SK-N-SH treated with all-trans-retinoic acid at 6 μM for 48 hours (cell line): ENCODE measurements around the gene DCTD.

Experiments used
- ATAC-seq: fragments of 200-7000 bp; cut with Tn5 transposase; 3 replicates; pipeline ENCODE4 v1.9.1; 2020; ENCODE audit warnings: mild to moderate bottlenecking, moderate library complexity
- ARNTL ChIP-seq: fragments of 450-650 bp; formaldehyde crosslinking; IDR thresholded peaks from 2 replicates; pipeline ENCODE4 v1.5.0; 2020; ENCODE audit warnings: low read depth, mild to moderate bottlenecking, moderate library complexity, borderline replicate concordance
- BACH2 ChIP-seq: fragments of 250-450 bp; sonication (Bioruptor Pico); IDR thresholded peaks from 2 replicates; pipeline ENCODE4 v1.9.0; 2021; ENCODE audit warnings: mild to moderate bottlenecking, borderline replicate concordance
- CSDC2 ChIP-seq: fragments of 250-450 bp; sonication (Bioruptor Pico); IDR thresholded peaks from 2 replicates; pipeline ENCODE4 v1.5.0; 2020; ENCODE audit warnings: mild to moderate bottlenecking, moderate library complexity
- ESRRG ChIP-seq: fragments of 250-450 bp; sonication (Bioruptor Pico); IDR thresholded peaks from 2 replicates; pipeline ENCODE4 v1.6.1; 2021; ENCODE audit warnings: mild to moderate bottlenecking
- GLIS3 ChIP-seq: fragments of 250-450 bp; sonication (Bioruptor Pico); IDR thresholded peaks from 2 replicates; pipeline ENCODE4 v1.5.0; 2020; ENCODE audit warnings: mild to moderate bottlenecking, moderate library complexity
- ISL1 ChIP-seq: fragments of 250-450 bp; sonication (Bioruptor Pico); IDR thresholded peaks from 2 replicates; pipeline ENCODE4 v2.1.2; 2022; ENCODE audit warnings: mild to moderate bottlenecking, moderate library complexity
- OSR1 ChIP-seq: fragments of 250-450 bp; sonication (Bioruptor Pico); IDR thresholded peaks from 2 replicates; pipeline ENCODE4 v1.8.0; 2022; ENCODE audit warnings: moderate library complexity, mild to moderate bottlenecking, inconsistent platforms
- PPARA ChIP-seq: fragments of 250-450 bp; sonication (Bioruptor Pico); IDR thresholded peaks from 2 replicates; pipeline ENCODE4 v1.5.0; 2020; ENCODE audit warnings: mild to moderate bottlenecking, borderline replicate concordance
- RARB ChIP-seq: fragments of 250-450 bp; sonication (Bioruptor Pico); IDR thresholded peaks from 2 replicates; pipeline ENCODE4 v1.8.0; 2021; ENCODE audit warnings: mild to moderate bottlenecking, moderate library complexity
- SNAI2 ChIP-seq: fragments of 250-450 bp; sonication (Bioruptor Pico); IDR thresholded peaks from 2 replicates; pipeline ENCODE4 v1.5.0; 2020; ENCODE audit warnings: mild to moderate bottlenecking, moderate library complexity
- TCF4 ChIP-seq: fragments of 250-450 bp; sonication (Bioruptor Pico); IDR thresholded peaks from 2 replicates; pipeline ENCODE4 v1.8.0; 2021; ENCODE audit warnings: mild to moderate bottlenecking, moderate library complexity, borderline replicate concordance
- TOX ChIP-seq: fragments of 250-450 bp; sonication (Bioruptor Pico); IDR thresholded peaks from 2 replicates; pipeline ENCODE4 v1.8.0; 2021; ENCODE audit warnings: mild to moderate bottlenecking, moderate library complexity, borderline replicate concordance
- ZC3H10 ChIP-seq: fragments of 250-450 bp; sonication (Bioruptor Pico); IDR thresholded peaks from 2 replicates; pipeline ENCODE4 v1.5.1; 2021; ENCODE audit warnings: mild to moderate bottlenecking, moderate library complexity
- ZFP3 ChIP-seq: fragments of 250-450 bp; sonication (Bioruptor Pico); IDR thresholded peaks from 2 replicates; pipeline ENCODE4 v1.5.0; 2020; ENCODE audit warnings: mild to moderate bottlenecking, moderate library complexity
- ZFP30 ChIP-seq: fragments of 450-650 bp; formaldehyde crosslinking; IDR thresholded peaks from 2 replicates; pipeline ENCODE4 v1.5.0; 2022; ENCODE audit warnings: mild to moderate bottlenecking, moderate library complexity
- ZNF565 ChIP-seq: fragments of 450-650 bp; formaldehyde crosslinking; conservative IDR thresholded peaks from 2 replicates; pipeline ENCODE4 v1.5.0; 2020; ENCODE audit warnings: low read depth, mild to moderate bottlenecking, moderate library complexity
- ZNF70 ChIP-seq: fragments of 450-650 bp; formaldehyde crosslinking; IDR thresholded peaks from 2 replicates; pipeline ENCODE4 v1.5.0; 2020; ENCODE audit warnings: mild to moderate bottlenecking, moderate library complexity
- ZNF8 ChIP-seq: fragments of 450-650 bp; formaldehyde crosslinking; IDR thresholded peaks from 2 replicates; pipeline ENCODE4 v1.5.0; 2020; ENCODE audit warnings: mild to moderate bottlenecking, moderate library complexity
- TF ChIP-seq, protein P1 (sequence below): fragments of 250-450 bp; sonication (Bioruptor Pico); IDR thresholded peaks from 2 replicates; pipeline ENCODE4 v1.5.1; 2021; ENCODE audit warnings: mild to moderate bottlenecking, moderate library complexity
- TF ChIP-seq, protein P2 (sequence below): fragments of 250-450 bp; sonication (Bioruptor Pico); IDR thresholded peaks from 2 replicates; pipeline ENCODE4 v1.5.0; 2020; ENCODE audit warnings: mild to moderate bottlenecking, moderate library complexity
- TF ChIP-seq, protein P3 (sequence below): fragments of 250-450 bp; sonication (Bioruptor Pico); IDR thresholded peaks from 2 replicates; pipeline ENCODE4 v1.8.0; 2020; ENCODE audit warnings: mild to moderate bottlenecking, moderate library complexity, borderline replicate concordance
- TF ChIP-seq, protein P4 (sequence below): fragments of 250-450 bp; sonication (Bioruptor Pico); IDR thresholded peaks from 2 replicates; pipeline ENCODE4 v1.5.1; 2020; ENCODE audit warnings: low read depth, mild to moderate bottlenecking, moderate library complexity
- TF ChIP-seq, protein P5 (sequence below): fragments of 250-450 bp; sonication (Bioruptor Pico); IDR thresholded peaks from 2 replicates; pipeline ENCODE4 v1.8.0; 2021; ENCODE audit warnings: low read depth, mild to moderate bottlenecking, moderate library complexity, borderline replicate concordance

DCTD gene

DNA sequence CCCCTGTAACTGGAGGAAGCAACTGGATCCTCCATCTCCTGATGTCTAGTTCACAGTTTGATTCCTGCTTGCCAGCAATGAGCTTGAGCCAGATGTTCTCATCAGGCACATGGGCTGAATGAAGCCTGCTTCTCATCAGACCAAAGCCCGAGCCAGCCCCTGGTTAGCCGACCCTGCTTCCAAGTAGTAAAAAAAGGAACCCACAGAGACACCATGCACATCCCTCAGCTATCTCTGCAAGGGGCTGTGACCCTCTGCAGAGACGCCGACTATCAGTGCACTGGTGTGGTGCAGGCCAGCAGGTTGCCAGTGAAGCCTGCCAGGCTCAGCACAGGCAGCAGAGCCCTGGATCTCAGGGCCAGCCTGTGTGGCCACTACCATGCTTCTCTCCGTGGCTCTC, 2.8 kb downstream of the DCTD start:
- ATAC-seq = no peak
- TF ChIP-seq BACH2 = no peak
- TF ChIP-seq, protein P1, sequence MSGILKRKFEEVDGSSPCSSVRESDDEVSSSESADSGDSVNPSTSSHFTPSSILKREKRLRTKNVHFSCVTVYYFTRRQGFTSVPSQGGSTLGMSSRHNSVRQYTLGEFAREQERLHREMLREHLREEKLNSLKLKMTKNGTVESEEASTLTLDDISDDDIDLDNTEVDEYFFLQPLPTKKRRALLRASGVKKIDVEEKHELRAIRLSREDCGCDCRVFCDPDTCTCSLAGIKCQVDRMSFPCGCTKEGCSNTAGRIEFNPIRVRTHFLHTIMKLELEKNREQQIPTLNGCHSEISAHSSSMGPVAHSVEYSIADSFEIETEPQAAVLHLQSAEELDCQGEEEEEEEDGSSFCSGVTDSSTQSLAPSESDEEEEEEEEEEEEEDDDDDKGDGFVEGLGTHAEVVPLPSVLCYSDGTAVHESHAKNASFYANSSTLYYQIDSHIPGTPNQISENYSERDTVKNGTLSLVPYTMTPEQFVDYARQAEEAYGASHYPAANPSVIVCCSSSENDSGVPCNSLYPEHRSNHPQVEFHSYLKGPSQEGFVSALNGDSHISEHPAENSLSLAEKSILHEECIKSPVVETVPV (CRISPR knock-in tag) = no peak
- TF ChIP-seq SNAI2 (CRISPR knock-in tag) = no peak
- TF ChIP-seq ZFP3 (CRISPR knock-in tag) = no peak

DNA sequence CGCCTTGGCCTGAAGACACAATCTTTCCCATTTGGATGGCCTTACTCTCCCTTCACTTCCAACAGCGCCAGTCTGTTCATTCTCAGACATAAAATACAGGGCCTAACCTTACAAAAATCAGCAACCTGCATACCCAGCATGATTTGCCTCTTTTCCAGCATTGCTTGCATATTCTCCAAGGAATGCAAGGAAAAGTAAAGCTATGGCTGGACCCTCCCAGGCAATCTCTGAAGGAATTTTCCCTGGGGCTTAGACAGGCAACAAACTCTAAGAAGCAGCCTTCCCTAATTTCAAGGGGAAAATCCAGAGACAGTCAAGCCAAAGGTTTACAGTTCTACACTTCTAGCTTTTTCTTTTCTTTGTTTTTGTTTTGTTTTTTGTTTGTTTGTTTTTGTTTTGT, 3.6 kb downstream of the DCTD start:
- TF ChIP-seq ZNF565 (CRISPR knock-in tag) (no peak), RARB (CRISPR knock-in tag) (no peak), ZFP30 (no peak), TOX (CRISPR knock-in tag) (no peak), BACH2 (no peak), OSR1 (CRISPR knock-in tag) (no peak), ARNTL (CRISPR knock-in tag) (no peak), ZNF70 (CRISPR knock-in tag) (no peak), CSDC2 (CRISPR knock-in tag) (no peak), ISL1 (CRISPR knock-in tag) (no peak), TCF4 (CRISPR knock-in tag) (no peak), PPARA (CRISPR knock-in tag) (no peak), ZNF8 (CRISPR knock-in tag) (no peak), ZFP3 (CRISPR knock-in tag) (no peak), ZC3H10 (CRISPR knock-in tag) (no peak), GLIS3 (no peak), ESRRG (no peak)
- TF ChIP-seq, protein P2, sequence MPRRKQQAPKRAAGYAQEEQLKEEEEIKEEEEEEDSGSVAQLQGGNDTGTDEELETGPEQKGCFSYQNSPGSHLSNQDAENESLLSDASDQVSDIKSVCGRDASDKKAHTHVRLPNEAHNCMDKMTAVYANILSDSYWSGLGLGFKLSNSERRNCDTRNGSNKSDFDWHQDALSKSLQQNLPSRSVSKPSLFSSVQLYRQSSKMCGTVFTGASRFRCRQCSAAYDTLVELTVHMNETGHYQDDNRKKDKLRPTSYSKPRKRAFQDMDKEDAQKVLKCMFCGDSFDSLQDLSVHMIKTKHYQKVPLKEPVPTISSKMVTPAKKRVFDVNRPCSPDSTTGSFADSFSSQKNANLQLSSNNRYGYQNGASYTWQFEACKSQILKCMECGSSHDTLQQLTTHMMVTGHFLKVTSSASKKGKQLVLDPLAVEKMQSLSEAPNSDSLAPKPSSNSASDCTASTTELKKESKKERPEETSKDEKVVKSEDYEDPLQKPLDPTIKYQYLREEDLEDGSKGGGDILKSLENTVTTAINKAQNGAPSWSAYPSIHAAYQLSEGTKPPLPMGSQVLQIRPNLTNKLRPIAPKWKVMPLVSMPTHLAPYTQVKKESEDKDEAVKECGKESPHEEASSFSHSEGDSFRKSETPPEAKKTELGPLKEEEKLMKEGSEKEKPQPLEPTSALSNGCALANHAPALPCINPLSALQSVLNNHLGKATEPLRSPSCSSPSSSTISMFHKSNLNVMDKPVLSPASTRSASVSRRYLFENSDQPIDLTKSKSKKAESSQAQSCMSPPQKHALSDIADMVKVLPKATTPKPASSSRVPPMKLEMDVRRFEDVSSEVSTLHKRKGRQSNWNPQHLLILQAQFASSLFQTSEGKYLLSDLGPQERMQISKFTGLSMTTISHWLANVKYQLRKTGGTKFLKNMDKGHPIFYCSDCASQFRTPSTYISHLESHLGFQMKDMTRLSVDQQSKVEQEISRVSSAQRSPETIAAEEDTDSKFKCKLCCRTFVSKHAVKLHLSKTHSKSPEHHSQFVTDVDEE = no peak
- TF ChIP-seq, protein P3, sequence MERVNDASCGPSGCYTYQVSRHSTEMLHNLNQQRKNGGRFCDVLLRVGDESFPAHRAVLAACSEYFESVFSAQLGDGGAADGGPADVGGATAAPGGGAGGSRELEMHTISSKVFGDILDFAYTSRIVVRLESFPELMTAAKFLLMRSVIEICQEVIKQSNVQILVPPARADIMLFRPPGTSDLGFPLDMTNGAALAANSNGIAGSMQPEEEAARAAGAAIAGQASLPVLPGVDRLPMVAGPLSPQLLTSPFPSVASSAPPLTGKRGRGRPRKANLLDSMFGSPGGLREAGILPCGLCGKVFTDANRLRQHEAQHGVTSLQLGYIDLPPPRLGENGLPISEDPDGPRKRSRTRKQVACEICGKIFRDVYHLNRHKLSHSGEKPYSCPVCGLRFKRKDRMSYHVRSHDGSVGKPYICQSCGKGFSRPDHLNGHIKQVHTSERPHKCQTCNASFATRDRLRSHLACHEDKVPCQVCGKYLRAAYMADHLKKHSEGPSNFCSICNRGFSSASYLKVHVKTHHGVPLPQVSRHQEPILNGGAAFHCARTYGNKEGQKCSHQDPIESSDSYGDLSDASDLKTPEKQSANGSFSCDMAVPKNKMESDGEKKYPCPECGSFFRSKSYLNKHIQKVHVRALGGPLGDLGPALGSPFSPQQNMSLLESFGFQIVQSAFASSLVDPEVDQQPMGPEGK (CRISPR knock-in tag) = no peak
- TF ChIP-seq, protein P4, sequence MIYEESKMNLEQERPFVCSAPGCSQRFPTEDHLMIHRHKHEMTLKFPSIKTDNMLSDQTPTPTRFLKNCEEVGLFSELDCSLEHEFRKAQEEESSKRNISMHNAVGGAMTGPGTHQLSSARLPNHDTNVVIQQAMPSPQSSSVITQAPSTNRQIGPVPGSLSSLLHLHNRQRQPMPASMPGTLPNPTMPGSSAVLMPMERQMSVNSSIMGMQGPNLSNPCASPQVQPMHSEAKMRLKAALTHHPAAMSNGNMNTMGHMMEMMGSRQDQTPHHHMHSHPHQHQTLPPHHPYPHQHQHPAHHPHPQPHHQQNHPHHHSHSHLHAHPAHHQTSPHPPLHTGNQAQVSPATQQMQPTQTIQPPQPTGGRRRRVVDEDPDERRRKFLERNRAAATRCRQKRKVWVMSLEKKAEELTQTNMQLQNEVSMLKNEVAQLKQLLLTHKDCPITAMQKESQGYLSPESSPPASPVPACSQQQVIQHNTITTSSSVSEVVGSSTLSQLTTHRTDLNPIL (CRISPR knock-in tag) = no peak
- TF ChIP-seq, all 23 proteins: peak for 0
- no peak for ATAC-seq

DNA sequence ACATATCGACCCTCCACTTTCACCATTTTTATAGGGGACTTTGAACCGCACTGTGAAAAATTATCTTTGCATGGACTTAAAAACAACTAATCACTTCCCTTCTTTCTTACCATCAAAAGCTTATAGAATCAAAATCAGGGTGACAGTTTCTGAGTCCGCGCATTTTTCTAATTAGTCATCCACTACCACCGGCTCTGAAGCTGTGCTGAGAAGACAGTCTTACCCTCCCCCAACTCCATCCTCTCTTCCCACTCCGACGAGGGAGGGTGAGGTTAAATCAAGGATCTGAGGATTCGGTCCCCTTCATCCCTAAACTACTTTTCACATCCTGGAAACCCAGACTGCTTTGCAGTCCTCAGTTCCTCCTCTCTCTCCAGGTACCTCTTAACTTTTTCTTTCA, 4.2 kb downstream of the DCTD start:
- TF ChIP-seq CSDC2 (CRISPR knock-in tag) (no peak), ZNF8 (CRISPR knock-in tag) (no peak), ISL1 (CRISPR knock-in tag) (no peak), ZNF70 (CRISPR knock-in tag) (no peak), ZFP3 (CRISPR knock-in tag) (no peak), ZFP30 (no peak), BACH2 (no peak), ZNF565 (CRISPR knock-in tag) (no peak), PPARA (CRISPR knock-in tag) (no peak), GLIS3 (no peak), TCF4 (CRISPR knock-in tag) (no peak), TOX (CRISPR knock-in tag) (no peak)
- TF ChIP-seq, protein P5, sequence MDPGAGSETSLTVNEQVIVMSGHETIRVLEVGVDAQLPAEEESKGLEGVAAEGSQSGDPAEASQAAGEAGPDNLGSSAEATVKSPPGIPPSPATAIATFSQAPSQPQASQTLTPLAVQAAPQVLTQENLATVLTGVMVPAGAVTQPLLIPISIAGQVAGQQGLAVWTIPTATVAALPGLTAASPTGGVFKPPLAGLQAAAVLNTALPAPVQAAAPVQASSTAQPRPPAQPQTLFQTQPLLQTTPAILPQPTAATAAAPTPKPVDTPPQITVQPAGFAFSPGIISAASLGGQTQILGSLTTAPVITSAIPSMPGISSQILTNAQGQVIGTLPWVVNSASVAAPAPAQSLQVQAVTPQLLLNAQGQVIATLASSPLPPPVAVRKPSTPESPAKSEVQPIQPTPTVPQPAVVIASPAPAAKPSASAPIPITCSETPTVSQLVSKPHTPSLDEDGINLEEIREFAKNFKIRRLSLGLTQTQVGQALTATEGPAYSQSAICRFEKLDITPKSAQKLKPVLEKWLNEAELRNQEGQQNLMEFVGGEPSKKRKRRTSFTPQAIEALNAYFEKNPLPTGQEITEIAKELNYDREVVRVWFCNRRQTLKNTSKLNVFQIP (CRISPR knock-in tag) = no peak
- TF ChIP-seq, protein P1 (CRISPR knock-in tag) = no peak
- ATAC-seq = no peak
